Heart right ventricle (tissue), 16 donors: ENCODE results near the gene LRMDA. TPM values are rescaled to one million over a fixed set of nuclear protein-coding genes. Genes with fewer than 3 reads are reported as not detected.

ENCODE experiments used
- ATAC-seq, 8 donors: fragments of 200-7000 bp; cut with Tn5 transposase; one replicate each; pipeline ENCODE4 v1.9.1; 2020; ENCODE audit warnings: mild to moderate bottlenecking in 8 of 8, moderate library complexity in 8 of 8, moderate number of reproducible peaks in 1 of 8
- DNase-seq, 2 donors: peaks; one replicate each; pipeline ENCODE4 v3.0.0-alpha.2; 2020
- H3K27ac ChIP-seq, 10 donors: fragments of 200-600 bp; sonication (generic) in 2 of 10; one replicate each; pipeline versions ENCODE4 v1.5.0 to v1.8.0; 2020 to 2022; ENCODE audit warnings: mild to moderate bottlenecking in 3 of 10
- H3K27me3 ChIP-seq, 7 donors: fragments of 200-600 bp; one replicate each; pipeline ENCODE4 v1.8.0; 2021 to 2022; ENCODE audit warnings: mild to moderate bottlenecking in 2 of 7
- H3K36me3 ChIP-seq, 9 donors: fragments of 200-600 bp; sonication (generic) in 1 of 9; one replicate each; pipeline versions ENCODE4 v1.5.0 to v1.8.0; 2020 to 2022; ENCODE audit warnings: mild to moderate bottlenecking in 2 of 9
- H3K4me1 ChIP-seq, 9 donors: fragments of 200-600 bp; sonication (generic) in 1 of 9; one replicate each; pipeline versions ENCODE4 v1.5.0 to v1.8.0; 2020 to 2022; ENCODE audit warnings: mild to moderate bottlenecking in 4 of 9
- H3K4me3 ChIP-seq, 10 donors: fragments of 200-600 bp; sonication (generic) in 2 of 10; one replicate each; pipeline versions ENCODE4 v1.5.0 to v1.8.0; 2020 to 2022; ENCODE audit warnings: mild to moderate bottlenecking in 7 of 10, moderate library complexity in 2 of 10
- H3K9me3 ChIP-seq, 11 donors: fragments of 200-600 bp in 10 of 11; sonication (generic) in 2 of 11; one replicate each; pipeline versions ENCODE4 v1.5.0 to v1.8.0; 2013 to 2022; ENCODE audit warnings: mild to moderate bottlenecking in 2 of 11, control low read depth in 1 of 11, moderate library complexity in 1 of 11
- WGBS, 2 donors: extraction: QIAGEN DNeasy Blood & Tissue Kit; methylation state at CpG; one replicate each; pipeline ENCODE4 v1.1.7; 2013; ENCODE audit warnings: inconsistent platforms in 1 of 2; 5-methylcytosine and 5-hydroxymethylcytosine counted together
- intact Hi-C, 10 donors: fragments of 100-400 bp; cut with DNase I; formaldehyde crosslinking; loops; one replicate each; pipeline versions ENCODE4 v1.11.1 to v1.14.2; 2022
- polyA plus RNA-seq, 2 donors: library from polyadenylated mRNA; stranded (reverse); fragments of 200-250 nt; gene quantifications; one replicate each; pipeline ENCODE4 v1.2.3, GENCODE V29; 2013
- total RNA-seq, 10 donors: library from RNA; stranded (reverse); fragmentation: NEBNext Ultra II Directional in 3 of 10; extraction: Animal tissue kit (Norgen Biotek cat#: 25700) in 3 of 10; gene quantifications; one replicate each; pipeline versions ENCODE4 v1.2.1 to v1.2.4, GENCODE V29; 2021 to 2023
- TF ChIP-seq, protein P1 (sequence below), 9 donors: fragments of 200-600 bp; sonication (generic) in 2 of 9; IDR thresholded peaks; one replicate each; pipeline versions ENCODE4 v1.5.0 to v1.8.0; 2021 to 2022; ENCODE audit warnings: antibody characterized with exemption in 9 of 9, mild to moderate bottlenecking in 5 of 9, moderate library complexity in 1 of 9
- donor health status: Arrhythmogenic right ventricular cardiomyopathy.
- donor health status: ischemic (EF 13 %, LVEDD 7.1; RV severe dilation, severe dysfunction).
- donor health status: healthy with polysubstance abuse.
- donor health status: DM: no; HTN: yes; CAD: no.
- donor health status: DM: no; HTN: no; CAD: no.
- donor health status: ischemic (EF 25% LVEDD 6.9; RV normal size, moderate dysfunction).
- donor health status: ischemic (EF 25% LVEDD 5.7; RV mildly dilated, moderate dysfunction).
- donor health status: healthy.
- donor health status: DM: yes; HTN: yes; CAD: no.
- donor health status: Ischemic cardiomyopathy.
- donor health status: ischemic (EF 35%, LVEDD 5.7; RV mildly dilated, moderate dysfunction).
- donor health status: nonischemic (EF 11% LVEDD 7.7; RV severe dilation, severe dysfunction).
- donor health status: DM: yes; HTN: yes; CAD: no.
- donor health status: PGD.
- donor health status: ischemic (EF 29% LVEDD 5.4; RV normal size, mild dysfunction).
- donor health status: nonischemic (EF 23%, LVEDD 6.1; RV moderate dilation, normal function).

Gene LRMDA
- total and polyA plus RNA-seq, 12 donors: 4.0 to 59.8 (median 12.7) TPM

DNA sequence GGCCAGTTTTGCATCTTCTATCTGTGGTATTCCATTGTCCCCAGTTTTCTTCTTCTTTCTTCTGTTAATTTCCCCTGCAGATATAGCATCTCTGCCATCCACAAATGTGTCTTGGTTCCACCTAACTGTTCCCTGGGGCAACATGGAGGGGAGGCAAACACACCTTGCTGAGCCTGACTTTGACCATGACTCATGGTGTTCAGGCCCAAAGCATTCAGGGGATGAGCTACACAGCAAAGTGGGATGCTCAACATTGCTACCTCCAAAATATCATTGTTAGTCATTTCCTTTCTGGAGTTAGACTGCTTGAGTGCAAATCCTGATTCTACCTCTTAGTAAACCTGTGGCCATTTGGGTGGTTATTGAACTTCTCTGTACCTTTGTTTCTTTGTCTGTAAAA, 542.7 kb downstream of the LRMDA start:
- Histone ChIP-seq H3K27ac (no peak overlapping the region), H3K4me3 (no peak overlapping the region), H3K27me3 (no peaks in the 10 kb centered on the region), H3K36me3 (no peaks in the 10 kb centered on the region), H3K4me1 (peaks cover 0 to 20% (median 6%) of the 10 kb centered on the region in 9 donors), H3K9me3 (no peaks in the 10 kb centered on the region)
- ATAC-seq (no peak), DNase-seq (no peak)
- intact Hi-C loops: no loop called here
- TF ChIP-seq, protein P1, sequence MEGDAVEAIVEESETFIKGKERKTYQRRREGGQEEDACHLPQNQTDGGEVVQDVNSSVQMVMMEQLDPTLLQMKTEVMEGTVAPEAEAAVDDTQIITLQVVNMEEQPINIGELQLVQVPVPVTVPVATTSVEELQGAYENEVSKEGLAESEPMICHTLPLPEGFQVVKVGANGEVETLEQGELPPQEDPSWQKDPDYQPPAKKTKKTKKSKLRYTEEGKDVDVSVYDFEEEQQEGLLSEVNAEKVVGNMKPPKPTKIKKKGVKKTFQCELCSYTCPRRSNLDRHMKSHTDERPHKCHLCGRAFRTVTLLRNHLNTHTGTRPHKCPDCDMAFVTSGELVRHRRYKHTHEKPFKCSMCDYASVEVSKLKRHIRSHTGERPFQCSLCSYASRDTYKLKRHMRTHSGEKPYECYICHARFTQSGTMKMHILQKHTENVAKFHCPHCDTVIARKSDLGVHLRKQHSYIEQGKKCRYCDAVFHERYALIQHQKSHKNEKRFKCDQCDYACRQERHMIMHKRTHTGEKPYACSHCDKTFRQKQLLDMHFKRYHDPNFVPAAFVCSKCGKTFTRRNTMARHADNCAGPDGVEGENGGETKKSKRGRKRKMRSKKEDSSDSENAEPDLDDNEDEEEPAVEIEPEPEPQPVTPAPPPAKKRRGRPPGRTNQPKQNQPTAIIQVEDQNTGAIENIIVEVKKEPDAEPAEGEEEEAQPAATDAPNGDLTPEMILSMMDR (IDR thresholded peaks at IDR 0.05): no peak

GRCh38 chr10:75976681-75977080, 545.3 kb downstream of the LRMDA start:
- Histone ChIP-seq H3K9me3 (no peaks in the 10 kb centered on the region), H3K27ac (no peak overlapping the region), H3K27me3 (no peaks in the 10 kb centered on the region), H3K36me3 (no peaks in the 10 kb centered on the region), H3K4me3 (no peak overlapping the region), H3K4me1 (peaks cover 0 to 13% (median 6%) of the 10 kb centered on the region in 9 donors)
- no peak for ATAC-seq
- intact Hi-C loops: no loop called here
- 85 to 87% methylated on average over 3 of the region's 3 CpGs for WGBS, 2 donors
- no peak for DNase-seq
- TF ChIP-seq, protein P1 (IDR thresholded peaks at IDR 0.05): no peak

- Histone ChIP-seq H3K27me3 (no peaks in the 10 kb centered on the region), H3K9me3 (no peaks in the 10 kb centered on the region), H3K4me1 (peaks cover 0 to 11% (median 6%) of the 10 kb centered on the region in 9 donors), H3K27ac (no peak overlapping the region), H3K4me3 (no peak overlapping the region), H3K36me3 (no peaks in the 10 kb centered on the region)
- TF ChIP-seq, protein P1 (IDR thresholded peaks at IDR 0.05): no peak
- WGBS, 2 donors: 55 to 68% methylated on average over 4 of the region's 4 CpGs
- DNase-seq (no peak), ATAC-seq (no peak)
- intact Hi-C loops: no loop called here
Observed at GRCh38 chr10:75977139-75977538, 545.7 kb downstream of the LRMDA start.

DNA sequence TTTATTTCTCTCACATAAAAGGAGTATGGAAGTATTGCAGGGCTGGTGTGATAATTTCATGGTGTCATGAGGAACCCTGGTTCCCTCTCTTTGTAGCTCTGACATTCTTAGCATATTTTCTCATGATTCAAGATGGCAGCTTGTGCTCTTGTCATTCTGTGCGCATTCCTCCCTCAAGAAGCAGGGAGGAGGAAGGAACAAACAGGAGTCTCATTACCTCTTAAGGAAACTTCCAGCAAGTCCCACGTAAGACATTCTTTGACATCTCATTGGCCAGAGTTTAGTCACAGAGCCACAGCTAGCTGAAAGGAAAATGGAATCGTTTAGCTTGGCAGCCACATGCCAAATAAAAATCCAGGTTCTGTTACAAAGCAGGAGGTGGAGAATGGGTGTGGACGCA, 546.8 kb downstream of the LRMDA start:
- Histone ChIP-seq H3K4me1 (peaks cover 0 to under 1% (median 0%) of the 10 kb centered on the region in 9 donors), H3K36me3 (no peaks in the 10 kb centered on the region), H3K9me3 (no peaks in the 10 kb centered on the region), H3K27ac (no peak overlapping the region), H3K4me3 (no peak overlapping the region), H3K27me3 (no peaks in the 10 kb centered on the region)
- TF ChIP-seq, protein P1 (IDR thresholded peaks at IDR 0.05): no peak
- DNase-seq (no peak), ATAC-seq (no peak)
- intact Hi-C loops: no loop called here
- 79 to 81% methylated on average over 4 of the region's 4 CpGs for WGBS, 2 donors
